ENCODE measurements around the gene CTNNBL1.

- TF ChIP-seq CTCF (IDR thresholded peaks at IDR 0.05) = no peak
- TF ChIP-seq EP300 (IDR thresholded peaks at IDR 0.05; ENCODE audit: borderline replicate concordance in 1 of 2, low read depth in 1 of 2, low read length in 1 of 2) = no peak
Measured at GRCh38 chr20:37848706-37849105, 154.9 kb downstream of the CTNNBL1 start.

Data from SK-N-SH (cell line).